Endothelial cell (in vitro differentiated cells): Measurements from ENCODE around the gene SKI. TPM values are rescaled to one million over a fixed set of nuclear protein-coding genes. Genes with fewer than 3 reads are reported as not detected.

Source experiments
- DNase-seq: peaks from one replicate; pipeline ENCODE4 v3.0.0; 2021; ENCODE audit warnings: low spot score
- H3K27ac Mint-ChIP-seq: one replicate; pipeline ENCODE4 v1.8.0; 2021; ENCODE audit warnings: mixed read lengths, inconsistent platforms; ENCODE audit not compliant: unreplicated experiment
- H3K27me3 Mint-ChIP-seq: one replicate; pipeline ENCODE4 v1.8.0; 2021; ENCODE audit warnings: mild to moderate bottlenecking, moderate library complexity, mixed read lengths, inconsistent platforms; ENCODE audit not compliant: unreplicated experiment
- H3K36me3 Mint-ChIP-seq: one replicate; pipeline ENCODE4 v1.8.0; 2021; ENCODE audit warnings: mild to moderate bottlenecking, low read depth, mixed read lengths, inconsistent platforms; ENCODE audit not compliant: unreplicated experiment
- H3K4me1 Mint-ChIP-seq: one replicate; pipeline ENCODE4 v1.8.0; 2021; ENCODE audit warnings: mild to moderate bottlenecking, mixed read lengths, inconsistent platforms; ENCODE audit not compliant: unreplicated experiment
- H3K4me3 Mint-ChIP-seq: one replicate; pipeline ENCODE4 v1.8.0; 2021; ENCODE audit warnings: mild to moderate bottlenecking, mixed read lengths, inconsistent platforms; ENCODE audit not compliant: unreplicated experiment
- H3K9me3 Mint-ChIP-seq: one replicate; pipeline ENCODE4 v1.8.0; 2021; ENCODE audit warnings: mixed read lengths, inconsistent platforms; ENCODE audit not compliant: unreplicated experiment
- CTCF ChIP-seq: fragments of 200-600 bp; sonication (generic); IDR thresholded peaks from one replicate; pipeline ENCODE4 v1.5.0; 2021; ENCODE audit warnings: antibody characterized with exemption; ENCODE audit not compliant: unreplicated experiment
- total RNA-seq: library from RNA; stranded (reverse); fragmentation: NEBNext Ultra II Directional; extraction: Animal tissue kit (Norgen Biotek cat#: 25700); gene quantifications from one replicate; pipeline ENCODE4 v1.2.1, GENCODE V29; 2021; ENCODE audit not compliant: unreplicated experiment

SKI gene
- total RNA-seq, 1 donor from 2014 or later, result 73.3 TPM

- DNase-seq, result no peak
- H3K27me3 Mint-ChIP-seq, result peaks cover 5% of the 10 kb centered on the region
- H3K4me1 Mint-ChIP-seq, result no peaks in the 10 kb centered on the region
- no peaks in the 10 kb centered on the region for H3K36me3 Mint-ChIP-seq
- H3K4me3 Mint-ChIP-seq, result no peak overlapping the region
- TF ChIP-seq CTCF, result no peak
- no peaks in the 10 kb centered on the region for H3K9me3 Mint-ChIP-seq
- no peak overlapping the region for H3K27ac Mint-ChIP-seq
These were observed 106.2 kb downstream of the SKI start for GRCh38 chr1:2334366-2334765.

DNA sequence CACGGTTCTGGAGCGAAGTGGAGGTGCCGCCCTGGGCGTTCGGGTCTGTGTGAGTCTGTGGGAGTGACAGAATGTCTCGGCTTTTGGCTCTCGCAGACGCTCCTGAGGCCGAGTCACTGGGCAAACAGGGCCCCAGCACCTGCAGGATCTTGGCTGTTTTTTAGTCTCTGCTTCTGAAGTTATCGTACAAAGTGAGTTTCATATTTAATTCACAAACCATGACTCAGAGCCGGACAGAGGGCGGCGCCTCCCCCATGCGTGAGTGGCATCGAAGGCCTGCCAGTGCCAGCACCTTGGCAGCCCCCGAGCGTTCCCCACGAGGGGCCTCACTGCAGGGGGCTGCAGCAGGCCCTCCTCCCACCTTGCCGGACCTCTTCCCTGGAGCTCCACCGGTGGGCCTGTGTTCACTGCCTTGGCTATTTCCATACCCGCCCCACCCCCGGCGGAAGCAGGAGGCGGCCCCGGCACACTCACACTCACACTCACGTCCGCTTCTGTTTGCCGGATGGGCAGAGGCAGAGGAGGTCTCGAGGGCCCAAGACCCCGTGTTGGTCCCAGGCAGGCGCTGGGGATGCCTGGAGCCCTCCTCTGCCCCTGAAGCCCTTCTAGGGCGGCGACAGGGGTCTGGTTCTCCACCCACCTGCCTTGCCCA is 106.9 kb downstream of the SKI start:
- Mint-ChIP-seq H3K9me3 (no peaks in the 10 kb centered on the region), H3K36me3 (no peaks in the 10 kb centered on the region), H3K27ac (no peak overlapping the region), H3K4me3 (no peak overlapping the region), H3K27me3 (peaks cover 7% of the 10 kb centered on the region), H3K4me1 (no peaks in the 10 kb centered on the region)
- DNase-seq, result no peak
- no peak for TF ChIP-seq CTCF

- DNase-seq, result no peak
- H3K27me3 Mint-ChIP-seq, result peaks cover 7% of the 10 kb centered on the region
- H3K4me1 Mint-ChIP-seq, result no peaks in the 10 kb centered on the region
- no peaks in the 10 kb centered on the region for H3K9me3 Mint-ChIP-seq
- no peak overlapping the region for H3K4me3 Mint-ChIP-seq
- H3K27ac Mint-ChIP-seq, result no peak overlapping the region
- H3K36me3 Mint-ChIP-seq, result no peaks in the 10 kb centered on the region
- no peak for TF ChIP-seq CTCF
These were observed 107.8 kb downstream of the SKI start for GRCh38 chr1:2335721-2336455.

GRCh38 chr1:2336499-2336898 is 108.4 kb downstream of the SKI start:
- H3K9me3 Mint-ChIP-seq, result no peaks in the 10 kb centered on the region
- H3K4me3 Mint-ChIP-seq, result no peak overlapping the region
- no peak overlapping the region for H3K27ac Mint-ChIP-seq
- H3K27me3 Mint-ChIP-seq, result peaks cover 11% of the 10 kb centered on the region
- no peak for TF ChIP-seq CTCF
- no peaks in the 10 kb centered on the region for H3K36me3 Mint-ChIP-seq
- no peaks in the 10 kb centered on the region for H3K4me1 Mint-ChIP-seq
- no peak for DNase-seq

DNA sequence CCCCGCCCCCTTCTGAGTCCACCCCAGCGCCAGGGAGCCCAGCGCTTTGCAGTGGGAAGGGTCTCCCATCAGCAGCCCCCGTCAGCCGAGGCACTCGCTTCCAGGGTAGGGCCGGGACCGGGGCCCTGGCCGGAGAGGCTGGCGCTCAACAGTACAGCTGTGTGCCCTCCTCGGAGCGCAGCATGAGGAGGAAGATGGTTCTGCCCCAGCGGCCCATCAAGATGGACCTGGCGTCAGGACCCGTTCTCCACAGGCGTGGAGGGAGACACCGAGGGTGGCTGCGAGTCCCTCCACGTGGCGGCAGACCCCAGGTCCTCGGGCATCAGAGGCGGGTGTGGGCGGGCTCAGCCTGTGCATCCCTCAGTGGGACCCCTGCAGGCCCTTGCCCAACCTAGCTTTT is 109.0 kb downstream of the SKI start:
- H3K4me1 Mint-ChIP-seq, result no peaks in the 10 kb centered on the region
- no peaks in the 10 kb centered on the region for H3K36me3 Mint-ChIP-seq
- peaks cover 11% of the 10 kb centered on the region for H3K27me3 Mint-ChIP-seq
- H3K9me3 Mint-ChIP-seq, result no peaks in the 10 kb centered on the region
- no peak overlapping the region for H3K4me3 Mint-ChIP-seq
- TF ChIP-seq CTCF, result no peak
- no peak overlapping the region for H3K27ac Mint-ChIP-seq
- no peak for DNase-seq
